Liver (tissue), 9 donors: ENCODE results near the gene TYRO3. TPM values are rescaled to one million over a fixed set of nuclear protein-coding genes. Genes with fewer than 3 reads are reported as not detected.

Experiments used
- DNase-seq: peaks from one replicate; pipeline ENCODE4 v3.0.0-alpha.2; 2017; ENCODE audit warnings: low spot score
- H3K27ac ChIP-seq, 2 donors: one replicate each; pipeline ENCODE4 v1.7.0; 2013; ENCODE audit warnings: inconsistent platforms in 2 of 2, low read length in 2 of 2, control low read depth in 1 of 2, low read depth in 1 of 2, mild to moderate bottlenecking in 1 of 2
- H3K27me3 ChIP-seq, 4 donors: one replicate each; pipeline versions ENCODE4 v1.6.1 to v1.7.0; 2013; ENCODE audit warnings: low read length in 3 of 4, inconsistent platforms in 1 of 4, mild to moderate bottlenecking in 1 of 4, moderate library complexity in 1 of 4; ENCODE audit not compliant: control insufficient read depth in 4 of 4, insufficient read depth in 4 of 4
- H3K36me3 ChIP-seq, 4 donors: one replicate each; pipeline versions ENCODE4 v1.6.1 to v1.7.0; 2013; ENCODE audit warnings: low read length in 3 of 4, mild to moderate bottlenecking in 3 of 4, low read depth in 1 of 4, moderate library complexity in 1 of 4; ENCODE audit not compliant: control insufficient read depth in 4 of 4, insufficient read depth in 3 of 4
- H3K4me1 ChIP-seq, 4 donors: one replicate each; pipeline versions ENCODE4 v1.6.1 to v1.7.0; 2013; ENCODE audit warnings: low read length in 3 of 4, mild to moderate bottlenecking in 3 of 4, moderate library complexity in 1 of 4; ENCODE audit not compliant: control insufficient read depth in 4 of 4, insufficient read depth in 4 of 4
- H3K4me3 ChIP-seq, 3 donors: one replicate each; pipeline versions ENCODE4 v1.6.1 to v1.7.0; 2013; ENCODE audit warnings: low read length in 3 of 3, control low read depth in 1 of 3, low read depth in 1 of 3, mild to moderate bottlenecking in 1 of 3
- H3K9ac ChIP-seq, 2 donors: one replicate each; pipeline ENCODE4 v1.7.0; 2013; ENCODE audit warnings: low read length in 2 of 2, mild to moderate bottlenecking in 2 of 2, moderate library complexity in 2 of 2, control low read depth in 1 of 2, low read depth in 1 of 2
- H3K9me3 ChIP-seq, 4 donors: one replicate each; pipeline versions ENCODE4 v1.6.1 to v1.7.0; 2013; ENCODE audit warnings: low read length in 3 of 4; ENCODE audit not compliant: control insufficient read depth in 4 of 4
- EGR1 ChIP-seq, 2 donors: IDR thresholded peaks; 2 replicates each; pipeline ENCODE4 v1.6.1; 2016 to 2018; ENCODE audit warnings: antibody characterized with exemption in 2 of 2, low read depth in 2 of 2
- FOXA2 ChIP-seq: IDR thresholded peaks from 2 replicates; pipeline ENCODE4 v1.6.1; 2016; ENCODE audit warnings: antibody characterized with exemption
- HNF4A ChIP-seq, 2 donors: conservative IDR thresholded peaks; 2 replicates each; pipeline ENCODE4 v1.6.1; 2016; ENCODE audit warnings: antibody characterized with exemption in 2 of 2, mild to moderate bottlenecking in 2 of 2
- HNF4G ChIP-seq: IDR thresholded peaks from 2 replicates; pipeline ENCODE4 v1.6.1; 2016; ENCODE audit warnings: antibody characterized with exemption
- JUND ChIP-seq, 2 donors: IDR thresholded peaks; 2 replicates each; pipeline ENCODE4 v1.6.1; 2016; ENCODE audit warnings: antibody characterized with exemption in 2 of 2
- MAX ChIP-seq: IDR thresholded peaks from 2 replicates; pipeline ENCODE4 v1.6.1; 2016; ENCODE audit warnings: antibody characterized with exemption
- NR2F2 ChIP-seq: IDR thresholded peaks from 2 replicates; pipeline ENCODE4 v1.6.1; 2016; ENCODE audit warnings: antibody characterized with exemption
- RAD21 ChIP-seq, 2 donors: IDR thresholded peaks; 2 replicates each; pipeline ENCODE4 v1.6.1; 2016; ENCODE audit warnings: antibody characterized with exemption in 2 of 2, mild to moderate bottlenecking in 2 of 2
- RXRA ChIP-seq, 2 donors: IDR thresholded peaks; 2 replicates each; pipeline ENCODE4 v1.6.1; 2017 to 2018; ENCODE audit warnings: antibody characterized with exemption in 2 of 2, mild to moderate bottlenecking in 1 of 2
- TAF1 ChIP-seq: conservative IDR thresholded peaks from 2 replicates; pipeline ENCODE4 v1.6.1; 2016; ENCODE audit warnings: antibody characterized with exemption, mild to moderate bottlenecking
- YY1 ChIP-seq: IDR thresholded peaks from 2 replicates; pipeline ENCODE4 v1.6.1; 2016; ENCODE audit warnings: antibody characterized with exemption, mild to moderate bottlenecking
- WGBS: extraction: QIAGEN DNeasy Blood & Tissue Kit; methylation state at CpG from one replicate; pipeline ENCODE4 v1.1.7; 2013; 5-methylcytosine and 5-hydroxymethylcytosine counted together
- polyA plus RNA-seq, 2 donors: library from polyadenylated mRNA; stranded (reverse) in 1 of 2; unstranded in 1 of 2; fragments of 200-250 nt in 1 of 2; fragments of >200 nt in 1 of 2; fragmentation: Nextera tagmentation in 1 of 2; extraction: Ambion mirVana in 1 of 2; gene quantifications; one replicate each; pipeline versions ENCODE4 v1.2.1 to v1.2.3, GENCODE V29; 2013 to 2015
- total RNA-seq, 2 donors: library from RNA; depleted of rRNA; stranded (reverse); fragments of >200 nt; gene quantifications; one replicate each; pipeline ENCODE4 v1.2.3, GENCODE V29; 2014
- TF ChIP-seq, protein P1 (sequence below): fragments of 150-350 bp; IDR thresholded peaks from 2 replicates; pipeline ENCODE4 v1.5.1; 2017; ENCODE audit warnings: improper control_type of control experiment, low read depth, low read length; ENCODE audit not compliant: missing input control
- TF ChIP-seq, protein P2 (sequence below): IDR thresholded peaks from 2 replicates; pipeline ENCODE4 v1.6.1; 2016; ENCODE audit warnings: antibody characterized with exemption, mild to moderate bottlenecking
- donor health status: healthy.
- donor health status: healthy.
- donor health status: healthy.
- donor health status: healthy.
- donor health status: healthy.

The TYRO3 gene
- total and polyA plus RNA-seq, 4 donors, result 1.1 to 2.3 (median 2.3) TPM

- Histone ChIP-seq H3K9ac (no peak overlapping the region), H3K27me3 (no peaks in the 10 kb centered on the region), H3K27ac (no peak overlapping the region), H3K4me1 (peaks cover 0 to 4% (median 0%) of the 10 kb centered on the region in 4 donors), H3K36me3 (no peaks in the 10 kb centered on the region), H3K4me3 (no peak overlapping the region), H3K9me3 (no peaks in the 10 kb centered on the region)
- DNase-seq, result no peak
- TF ChIP-seq RAD21 (IDR thresholded peaks at IDR 0.05) (no peak), HNF4A (conservative IDR thresholded peaks at IDR 0.05) (no peak), MAX (no peak), FOXA2 (no peak), NR2F2 (no peak), RXRA (IDR thresholded peaks at IDR 0.05) (no peak), TAF1 (no peak), YY1 (no peak)
- TF ChIP-seq, protein P1, sequence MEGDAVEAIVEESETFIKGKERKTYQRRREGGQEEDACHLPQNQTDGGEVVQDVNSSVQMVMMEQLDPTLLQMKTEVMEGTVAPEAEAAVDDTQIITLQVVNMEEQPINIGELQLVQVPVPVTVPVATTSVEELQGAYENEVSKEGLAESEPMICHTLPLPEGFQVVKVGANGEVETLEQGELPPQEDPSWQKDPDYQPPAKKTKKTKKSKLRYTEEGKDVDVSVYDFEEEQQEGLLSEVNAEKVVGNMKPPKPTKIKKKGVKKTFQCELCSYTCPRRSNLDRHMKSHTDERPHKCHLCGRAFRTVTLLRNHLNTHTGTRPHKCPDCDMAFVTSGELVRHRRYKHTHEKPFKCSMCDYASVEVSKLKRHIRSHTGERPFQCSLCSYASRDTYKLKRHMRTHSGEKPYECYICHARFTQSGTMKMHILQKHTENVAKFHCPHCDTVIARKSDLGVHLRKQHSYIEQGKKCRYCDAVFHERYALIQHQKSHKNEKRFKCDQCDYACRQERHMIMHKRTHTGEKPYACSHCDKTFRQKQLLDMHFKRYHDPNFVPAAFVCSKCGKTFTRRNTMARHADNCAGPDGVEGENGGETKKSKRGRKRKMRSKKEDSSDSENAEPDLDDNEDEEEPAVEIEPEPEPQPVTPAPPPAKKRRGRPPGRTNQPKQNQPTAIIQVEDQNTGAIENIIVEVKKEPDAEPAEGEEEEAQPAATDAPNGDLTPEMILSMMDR, result no peak
- 88% methylated on average over 9 of the region's 9 CpGs for WGBS
Measured at GRCh38 chr15:41566121-41566885, 7.3 kb downstream of the TYRO3 start.

DNA sequence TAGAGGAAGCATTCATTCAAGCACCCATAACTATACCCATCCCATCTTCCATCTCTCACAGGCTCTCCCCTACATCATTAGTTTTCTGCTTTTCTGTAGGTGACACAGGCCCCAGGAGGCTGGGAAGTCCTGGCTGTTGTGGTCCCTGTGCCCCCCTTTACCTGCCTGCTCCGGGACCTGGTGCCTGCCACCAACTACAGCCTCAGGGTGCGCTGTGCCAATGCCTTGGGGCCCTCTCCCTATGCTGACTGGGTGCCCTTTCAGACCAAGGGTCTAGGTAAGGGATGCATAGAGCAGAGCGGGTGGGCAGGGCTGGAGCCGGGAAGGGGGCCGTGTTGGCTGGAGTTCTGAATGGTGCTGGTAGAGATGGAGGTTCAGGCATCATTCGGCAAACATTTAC, 8.2 kb downstream of the TYRO3 start:
- TF ChIP-seq, protein P2, sequence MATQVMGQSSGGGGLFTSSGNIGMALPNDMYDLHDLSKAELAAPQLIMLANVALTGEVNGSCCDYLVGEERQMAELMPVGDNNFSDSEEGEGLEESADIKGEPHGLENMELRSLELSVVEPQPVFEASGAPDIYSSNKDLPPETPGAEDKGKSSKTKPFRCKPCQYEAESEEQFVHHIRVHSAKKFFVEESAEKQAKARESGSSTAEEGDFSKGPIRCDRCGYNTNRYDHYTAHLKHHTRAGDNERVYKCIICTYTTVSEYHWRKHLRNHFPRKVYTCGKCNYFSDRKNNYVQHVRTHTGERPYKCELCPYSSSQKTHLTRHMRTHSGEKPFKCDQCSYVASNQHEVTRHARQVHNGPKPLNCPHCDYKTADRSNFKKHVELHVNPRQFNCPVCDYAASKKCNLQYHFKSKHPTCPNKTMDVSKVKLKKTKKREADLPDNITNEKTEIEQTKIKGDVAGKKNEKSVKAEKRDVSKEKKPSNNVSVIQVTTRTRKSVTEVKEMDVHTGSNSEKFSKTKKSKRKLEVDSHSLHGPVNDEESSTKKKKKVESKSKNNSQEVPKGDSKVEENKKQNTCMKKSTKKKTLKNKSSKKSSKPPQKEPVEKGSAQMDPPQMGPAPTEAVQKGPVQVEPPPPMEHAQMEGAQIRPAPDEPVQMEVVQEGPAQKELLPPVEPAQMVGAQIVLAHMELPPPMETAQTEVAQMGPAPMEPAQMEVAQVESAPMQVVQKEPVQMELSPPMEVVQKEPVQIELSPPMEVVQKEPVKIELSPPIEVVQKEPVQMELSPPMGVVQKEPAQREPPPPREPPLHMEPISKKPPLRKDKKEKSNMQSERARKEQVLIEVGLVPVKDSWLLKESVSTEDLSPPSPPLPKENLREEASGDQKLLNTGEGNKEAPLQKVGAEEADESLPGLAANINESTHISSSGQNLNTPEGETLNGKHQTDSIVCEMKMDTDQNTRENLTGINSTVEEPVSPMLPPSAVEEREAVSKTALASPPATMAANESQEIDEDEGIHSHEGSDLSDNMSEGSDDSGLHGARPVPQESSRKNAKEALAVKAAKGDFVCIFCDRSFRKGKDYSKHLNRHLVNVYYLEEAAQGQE, result no peak
- no peak for TF ChIP-seq HNF4G
- no peak for TF ChIP-seq RAD21 (IDR thresholded peaks at IDR 0.05)
- no peak for TF ChIP-seq EGR1 (IDR thresholded peaks at IDR 0.05; ENCODE audit: low read depth in 2 of 2)
- no peak for TF ChIP-seq TAF1
- no peak for TF ChIP-seq YY1
- TF ChIP-seq RXRA (IDR thresholded peaks at IDR 0.05), result no peak
- TF ChIP-seq JUND (IDR thresholded peaks at IDR 0.05), result no peak
- TF ChIP-seq HNF4A (conservative IDR thresholded peaks at IDR 0.05), result no peak
- TF ChIP-seq MAX, result no peak
- H3K4me3 ChIP-seq, result no peak overlapping the region
- H3K4me1 ChIP-seq, result peaks cover 0 to 4% (median 0%) of the 10 kb centered on the region in 4 donors
- 95% methylated on average over 6 of the region's 6 CpGs for WGBS
- H3K36me3 ChIP-seq, result no peaks in the 10 kb centered on the region
- H3K27ac ChIP-seq, result no peak overlapping the region
- no peaks in the 10 kb centered on the region for H3K27me3 ChIP-seq
- no peak overlapping the region for H3K9ac ChIP-seq
- DNase-seq, result no peak
- H3K9me3 ChIP-seq, result no peaks in the 10 kb centered on the region
